H1 (cell line): ENCODE data around the gene CPEB1. TPM values are rescaled to one million over a fixed set of nuclear protein-coding genes. Genes with fewer than 3 reads are reported as not detected.

Experiments used
- ASH2L ChIP-seq: fragments of 200-600, 300-600 bp; sonication (generic); IDR thresholded peaks from one replicate; pipeline ENCODE4 v1.7.1; 2017; ENCODE audit warnings: low read length
- BRCA1 ChIP-seq: IDR thresholded peaks from 2 replicates; pipeline ENCODE4 v1.6.1; 2012; ENCODE audit warnings: low read depth, low read length, improper control_type of control experiment
- CBX5 ChIP-seq: fragments of 300-800, 300-1000 bp; sonication (generic); IDR thresholded peaks from 2 replicates; pipeline ENCODE4 v1.7.1; 2016; ENCODE audit warnings: antibody characterized with exemption, low read length, low read depth
- CBX8 ChIP-seq: fragments of 300-800, 300-1000 bp; sonication (generic); IDR thresholded peaks from 2 replicates; pipeline ENCODE4 v1.7.1; 2016; ENCODE audit warnings: low read depth, low read length, borderline replicate concordance
- CEBPB ChIP-seq: IDR thresholded peaks from 2 replicates; pipeline ENCODE4 v1.6.1; 2012; ENCODE audit warnings: low read depth, low read length
- CHD1 ChIP-seq: IDR thresholded peaks from 2 replicates; pipeline ENCODE4 v1.6.1; 2012; ENCODE audit warnings: low read depth, low read length, improper control_type of control experiment
- CREB1 ChIP-seq: IDR thresholded peaks from 2 replicates; pipeline ENCODE4 v1.6.1; 2012; ENCODE audit warnings: inconsistent platforms
- E2F6 ChIP-seq: IDR thresholded peaks from 2 replicates; pipeline ENCODE4 v1.6.1; 2012; ENCODE audit warnings: inconsistent platforms
- EP300 ChIP-seq, 2 experiments: IDR thresholded peaks; 1 replicate in 1 of 2; 2 replicates in 1 of 2; pipeline ENCODE4 v1.6.1; 2011 to 2012; ENCODE audit warnings: low read depth in 2 of 2, low read length in 2 of 2, mild to moderate bottlenecking in 2 of 2, borderline replicate concordance in 1 of 2, inconsistent platforms in 1 of 2, moderate library complexity in 1 of 2
- FOSL1 ChIP-seq: IDR thresholded peaks from 2 replicates; pipeline ENCODE4 v1.6.1; 2011; ENCODE audit warnings: mild to moderate bottlenecking, low read depth, low read length, moderate library complexity; ENCODE audit not compliant: insufficient read depth
- GABPA ChIP-seq: IDR thresholded peaks from 2 replicates; pipeline ENCODE4 v1.6.1; 2011; ENCODE audit warnings: mild to moderate bottlenecking, low read length, moderate library complexity, borderline replicate concordance; ENCODE audit not compliant: insufficient read depth
- GTF2F1 ChIP-seq: IDR thresholded peaks from 2 replicates; pipeline ENCODE4 v1.6.1; 2012; ENCODE audit warnings: low read depth, low read length, improper control_type of control experiment, borderline replicate concordance
- HDAC2 ChIP-seq, 2 experiments: fragments of 300-600 bp in 1 of 2; sonication (generic) in 1 of 2; IDR thresholded peaks; 2 replicates each; pipeline ENCODE4 v1.6.1; 2011 to 2012; ENCODE audit warnings: low read depth in 2 of 2, low read length in 2 of 2, mild to moderate bottlenecking in 2 of 2, moderate library complexity in 2 of 2, borderline replicate concordance in 1 of 2, inconsistent platforms in 1 of 2
- JUN ChIP-seq: IDR thresholded peaks from 2 replicates; pipeline ENCODE4 v1.6.1; 2011; ENCODE audit warnings: low read depth, mild to moderate bottlenecking, improper control_type of control experiment, low read length
- JUND ChIP-seq: IDR thresholded peaks from 2 replicates; pipeline ENCODE4 v1.6.1; 2011; ENCODE audit warnings: mild to moderate bottlenecking, improper control_type of control experiment, low read length
- NANOG ChIP-seq: IDR thresholded peaks from 2 replicates; pipeline ENCODE4 v1.6.1; 2011; ENCODE audit warnings: low read length, low read depth, mild to moderate bottlenecking, inconsistent platforms; ENCODE audit not compliant: insufficient read depth, poor library complexity, severe bottlenecking
- POLR2AphosphoS5 ChIP-seq: IDR thresholded peaks from 2 replicates; pipeline ENCODE4 v1.6.1; 2011; ENCODE audit warnings: low read depth, low read length
- RFX5 ChIP-seq: IDR thresholded peaks from 2 replicates; pipeline ENCODE4 v1.6.1; 2011; ENCODE audit warnings: low read depth, low read length, improper control_type of control experiment, borderline replicate concordance
- SIRT6 ChIP-seq: IDR thresholded peaks from one replicate; pipeline ENCODE4 v1.7.1; 2012; ENCODE audit warnings: low read length, inconsistent platforms
- SIX5 ChIP-seq: IDR thresholded peaks from 2 replicates; pipeline ENCODE4 v1.6.1; 2011; ENCODE audit warnings: mild to moderate bottlenecking, low read depth, low read length
- SP1 ChIP-seq: IDR thresholded peaks from 2 replicates; pipeline ENCODE4 v1.6.1; 2011; ENCODE audit warnings: low read depth, low read length
- TAF7 ChIP-seq: optimal IDR thresholded peaks from 2 replicates; pipeline ENCODE3; 2011; ENCODE audit warnings: low read depth, mild to moderate bottlenecking, inconsistent platforms, low read length, moderate library complexity, borderline replicate concordance
- USF2 ChIP-seq: IDR thresholded peaks from 2 replicates; pipeline ENCODE4 v1.6.1; 2011; ENCODE audit warnings: low read length, improper control_type of control experiment
- polyA plus RNA-seq, 7 experiments: library from polyadenylated mRNA; depleted of rRNA in 3 of 7; stranded (reverse) in 5 of 7; unstranded in 2 of 7; fragments of >200 nt in 5 of 7; fragments of 200-250 nt in 2 of 7; gene quantifications; 1 replicate in 5 of 7; 2 replicates in 1 of 7; 4 replicates in 1 of 7; pipeline versions ENCODE4 v1.2.1 to v1.2.3, GENCODE V29; 2011 to 2013; ENCODE audit warnings: missing spikeins in 2 of 7, mixed read lengths in 2 of 7
- total RNA-seq: library from RNA; stranded (reverse); fragmentation: NEBNext Ultra II Directional; extraction: Animal tissue kit (Norgen Biotek cat#: 25700); gene quantifications from 2 replicates; pipeline ENCODE4 v1.2.1, GENCODE V29; 2021

The CPEB1 gene
- total and polyA plus RNA-seq, 2 of the 8 experiments (the other 6 are each of a cell fraction or from before 2014, with no cell fraction given): 4.4 to 4.5 TPM

DNA sequence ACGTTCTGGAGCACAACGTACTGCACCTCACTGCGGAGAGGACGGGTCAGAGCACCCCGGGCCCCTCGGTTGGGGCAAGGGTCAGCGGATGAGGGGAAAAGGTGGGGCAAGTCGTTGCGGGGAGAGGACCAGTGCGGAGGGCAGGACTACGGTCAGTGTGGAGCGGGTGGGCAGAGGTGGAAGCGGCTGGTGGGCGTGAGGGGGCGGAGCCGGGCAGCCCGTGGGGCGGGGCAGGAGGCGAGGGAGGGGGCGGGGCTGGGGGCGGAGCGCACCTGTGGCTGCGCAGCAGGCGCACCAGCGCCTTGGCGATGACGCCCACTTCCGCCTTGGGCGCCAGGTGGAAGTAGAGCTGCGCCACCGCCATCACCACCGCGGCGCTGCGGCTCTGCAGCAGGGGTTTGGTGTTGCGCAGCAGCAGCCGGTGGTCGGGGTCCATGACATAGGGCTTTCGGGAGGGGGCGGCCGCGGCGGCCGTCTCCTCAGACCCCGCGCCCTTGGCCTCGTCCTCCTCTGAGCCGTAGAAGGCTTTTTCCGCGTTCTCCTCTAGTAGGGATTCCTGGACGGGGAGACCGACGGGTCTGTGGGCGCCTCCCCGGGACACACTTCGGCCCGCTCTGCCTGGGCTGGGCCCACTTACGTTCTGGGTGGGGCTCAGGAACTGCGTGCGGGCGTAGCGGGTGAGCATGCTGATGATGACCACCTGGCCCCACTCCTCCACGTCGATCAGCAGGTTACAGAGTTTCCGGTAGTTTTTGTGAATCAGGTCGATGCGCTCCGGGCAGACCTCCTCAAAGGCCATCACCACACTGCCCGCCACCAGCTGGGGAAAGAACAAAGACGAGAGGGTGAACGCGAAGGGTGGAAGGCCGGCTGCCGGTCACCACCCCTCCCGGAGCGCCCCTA lies 33.3 kb upstream of the CPEB1 start (continued):
- TF ChIP-seq NANOG (no peak), CREB1 (peak; percentile 82), SIRT6 (no peak), CEBPB (peak; percentile 45; the same call in 1 of the 2 replicates), EP300 (IDR thresholded peaks at IDR 0.05; ENCODE audit: borderline replicate concordance in 1 of 2, low read depth in 2 of 2, low read length in 2 of 2) (no peak), CBX5 (no peak), FOSL1 (no peak), CHD1 (no peak), ASH2L (peak; percentile 37), JUND (no peak), HDAC2 (IDR thresholded peaks at IDR 0.05; ENCODE audit: borderline replicate concordance in 1 of 2, low read depth in 2 of 2, low read length in 2 of 2) (no peak; a peak in 1 of 4 replicates), GABPA (no peak), RFX5 (no peak), GTF2F1 (no peak), SP1 (peak; percentile 33; the same call in 1 of the 2 replicates), USF2 (no peak), JUN (no peak), BRCA1 (no peak), TAF7 (peak; percentile 14), E2F6 (no peak), POLR2AphosphoS5 (peak; percentile 83), SIX5 (no peak), CBX8 (no peak)
